ENCODE data around the gene RALGDS.
A peak's percentile ranks its signal among the peaks of the same experiment; 100 is the strongest.

RALGDS gene

GRCh38 chr9:133151601-133152525 is 30.8 kb upstream of the RALGDS start:
- no peak for DNase-seq (ENCODE audit: low read depth)

- DNase-seq (ENCODE audit: low read depth) = no peak
Observed at GRCh38 chr9:133151041-133151440, 30.0 kb upstream of the RALGDS start.

- DNase-seq (ENCODE audit: low read depth) = peak; percentile 62
Observed at GRCh38 chr9:133149130-133150015, 28.3 kb upstream of the RALGDS start.

GRCh38 chr9:133148199-133149129 is 27.4 kb upstream of the RALGDS start:
- peak; percentile 60 for DNase-seq (ENCODE audit: low read depth)

- DNase-seq (ENCODE audit: low read depth) = peak; percentile 84
Observed at GRCh38 chr9:133147412-133148198, 26.6 kb upstream of the RALGDS start.

GRCh38 chr9:133146746-133147411 is 25.8 kb upstream of the RALGDS start:
- DNase-seq (ENCODE audit: low read depth) = no peak

- DNase-seq (ENCODE audit: low read depth) = no peak
Observed at GRCh38 chr9:133144904-133145851, 24.1 kb upstream of the RALGDS start.

GRCh38 chr9:133144142-133144903 is 23.3 kb upstream of the RALGDS start:
- DNase-seq (ENCODE audit: low read depth) = peak; percentile 83

GRCh38 chr9:133143639-133144141 is 22.6 kb upstream of the RALGDS start:
- DNase-seq (ENCODE audit: low read depth) = no peak

- no peak for DNase-seq (ENCODE audit: low read depth)
Observed at GRCh38 chr9:133142684-133143622, 21.9 kb upstream of the RALGDS start.

- peak; percentile 80 for DNase-seq (ENCODE audit: low read depth)
Observed at GRCh38 chr9:133141833-133142595, 21.0 kb upstream of the RALGDS start.

- no peak for DNase-seq (ENCODE audit: low read depth)
Observed at GRCh38 chr9:133140606-133141005, 19.6 kb upstream of the RALGDS start.

- no peak for DNase-seq (ENCODE audit: low read depth)
Observed at GRCh38 chr9:133140174-133140505, 19.1 kb upstream of the RALGDS start.

GRCh38 chr9:133139246-133140173 is 18.5 kb upstream of the RALGDS start:
- no peak for DNase-seq (ENCODE audit: low read depth)
